GM12878 (cell line): ENCODE data around the gene ARPC5L. TPM values are rescaled to one million over a fixed set of nuclear protein-coding genes. Genes with fewer than 3 reads are reported as not detected.

Experiments used
- ATAC-seq: fragments of 200-7000 bp; cut with Tn5 transposase; 3 replicates; pipeline ENCODE4 v1.9.1; 2020; ENCODE audit warnings: mild to moderate bottlenecking, moderate library complexity
- BruUV-seq: library from RNA; stranded (reverse); fragments of 400-500 nt; replicated peaks from 2 replicates; lab custom pipeline; 2021; lab: Mats Ljungman, UMichigan
- CTCF ChIA-PET: fragments of 300-600 bp; sonication (Branson Sonifier 250); formaldehyde crosslinking; extraction: SDS; loops from one replicate; lab custom pipeline; 2021; ENCODE audit warnings: inconsistent platforms; lab: Yijun Ruan, JAX
- POLR2A ChIA-PET: fragments of 350-600 bp; formaldehyde crosslinking; extraction: SDS; loops from one replicate; lab custom pipeline; 2021; ENCODE audit warnings: inconsistent platforms; lab: Charles Lee
- RAD21 ChIA-PET: fragments of 300-600 bp; sonication (Branson Sonifier 250); formaldehyde crosslinking; loops from one replicate; lab custom pipeline; 2023; ENCODE audit warnings: antibody characterized with exemption; ENCODE audit not compliant: unreplicated experiment; lab: Charles Lee
- SMC1A ChIA-PET: fragments of 300-600 bp; sonication (Branson Sonifier 250); formaldehyde crosslinking; loops from one replicate; lab custom pipeline; 2023; ENCODE audit not compliant: unreplicated experiment, uncharacterized antibody; lab: Charles Lee
- DNase-seq: peaks from one replicate; pipeline ENCODE4 v3.0.0-alpha.2; 2011; ENCODE audit warnings: low read depth, low spot score
- FAIRE-seq: peaks from 3 replicates; lab custom pipeline; 2011; peaks lifted over from hg19 to GRCh38; lab: Jason Lieb, UNC
- H2AFZ ChIP-seq: 2 replicates; pipeline ENCODE4 v1.6.0; 2011; ENCODE audit warnings: low read depth, low read length, control low read depth; ENCODE audit not compliant: control insufficient read depth
- H3K27ac ChIP-seq: 2 replicates; pipeline ENCODE4 v1.5.1; 2011; ENCODE audit warnings: control low read depth; ENCODE audit not compliant: control insufficient read depth, insufficient read depth
- H3K27me3 ChIP-seq, 2 experiments: replicated peaks in 1 of 2; 2 replicates each; pipeline versions ENCODE4 v1.6.0 to v1.6.1; 2011; ENCODE audit warnings: low read length in 1 of 2; ENCODE audit not compliant: control insufficient read depth in 2 of 2, insufficient read depth in 2 of 2
- H3K36me3 ChIP-seq, 2 experiments: 2 replicates each; pipeline ENCODE4 v1.5.1; 2011; ENCODE audit warnings: low read length in 1 of 2; ENCODE audit not compliant: control insufficient read depth in 2 of 2, insufficient read depth in 2 of 2
- H3K4me1 ChIP-seq: 2 replicates; pipeline ENCODE4 v1.6.1; 2011; ENCODE audit warnings: mild to moderate bottlenecking, low read length, moderate library complexity, mixed read lengths; ENCODE audit not compliant: control insufficient read depth, insufficient read depth
- H3K4me2 ChIP-seq: 2 replicates; pipeline ENCODE4 v1.6.0; 2011; ENCODE audit warnings: control low read depth; ENCODE audit not compliant: control insufficient read depth, insufficient read depth
- H3K4me3 ChIP-seq: fragments of 200-600 bp; sonication (generic); 2 replicates; pipeline ENCODE4 v1.5.1; 2016
- H3K79me2 ChIP-seq: 2 replicates; pipeline ENCODE4 v1.6.0; 2011; ENCODE audit warnings: low read length; ENCODE audit not compliant: control insufficient read depth, insufficient read depth
- H3K9ac ChIP-seq: 2 replicates; pipeline ENCODE4 v1.8.0; 2011; ENCODE audit warnings: low read length, control low read depth, mixed read lengths; ENCODE audit not compliant: control insufficient read depth, insufficient read depth
- H3K9me3 ChIP-seq: replicated peaks from 3 replicates; pipeline ENCODE4 v1.5.1; 2011; ENCODE audit warnings: mild to moderate bottlenecking, low read length; ENCODE audit not compliant: control insufficient read depth, insufficient read depth
- H4K20me1 ChIP-seq: 2 replicates; pipeline ENCODE4 v1.6.0; 2011; ENCODE audit not compliant: control insufficient read depth, insufficient read depth
- CEBPB ChIP-seq, 2 experiments: fragments of 150-350 bp in 1 of 2; IDR thresholded peaks; 2 replicates each; pipeline ENCODE4 v1.6.1; 2012 to 2014; ENCODE audit warnings: low read depth in 2 of 2, low read length in 2 of 2, borderline replicate concordance in 1 of 2, inconsistent platforms in 1 of 2
- EGR1 ChIP-seq, 2 experiments: IDR thresholded peaks; 1 replicate in 1 of 2; 2 replicates in 1 of 2; pipeline ENCODE4 v1.6.1; 2011 to 2012; ENCODE audit warnings: low read depth in 2 of 2, low read length in 2 of 2, borderline replicate concordance in 1 of 2, mild to moderate bottlenecking in 1 of 2, moderate library complexity in 1 of 2
- HDGF ChIP-seq: fragments of 450-650 bp; IDR thresholded peaks from 2 replicates; pipeline ENCODE4 v1.6.1; 2016; ENCODE audit warnings: antibody characterized with exemption
- JUND ChIP-seq: IDR thresholded peaks from 2 replicates; pipeline ENCODE4 v1.6.1; 2012; ENCODE audit warnings: low read depth, mild to moderate bottlenecking, low read length, improper control_type of control experiment, moderate library complexity
- KAT2A ChIP-seq: conservative IDR thresholded peaks from 2 replicates; pipeline ENCODE4 v1.6.1; 2011; ENCODE audit warnings: low read depth, low read length; ENCODE audit not compliant: control insufficient read depth
- NFIC ChIP-seq: IDR thresholded peaks from 2 replicates; pipeline ENCODE4 v1.6.1; 2012; ENCODE audit warnings: low read depth, mild to moderate bottlenecking, inconsistent platforms, low read length, moderate library complexity
- NFYA ChIP-seq: IDR thresholded peaks from 2 replicates; pipeline ENCODE4 v1.6.1; 2011; ENCODE audit warnings: low read depth, mild to moderate bottlenecking, low read length, improper control_type of control experiment, borderline replicate concordance
- SIX5 ChIP-seq: IDR thresholded peaks from 2 replicates; pipeline ENCODE4 v1.6.1; 2011; ENCODE audit warnings: mild to moderate bottlenecking, low read depth, low read length, moderate library complexity; ENCODE audit not compliant: severe bottlenecking
- TBL1XR1 ChIP-seq: IDR thresholded peaks from 2 replicates; pipeline ENCODE4 v1.6.1; 2012; ENCODE audit warnings: low read depth, low read length, improper control_type of control experiment
- ZNF217 ChIP-seq: fragments of 450-650 bp; IDR thresholded peaks from 2 replicates; pipeline ENCODE4 v1.6.1; 2017; ENCODE audit warnings: antibody characterized with exemption, mild to moderate bottlenecking
- ZNF274 ChIP-seq: IDR thresholded peaks from one replicate; pipeline ENCODE4 v1.8.0; 2011; ENCODE audit not compliant: insufficient read length, insufficient read depth
- ZNF384 ChIP-seq: IDR thresholded peaks from 2 replicates; pipeline ENCODE4 v1.6.1; 2012; ENCODE audit warnings: low read depth, mild to moderate bottlenecking, low read length, improper control_type of control experiment, borderline replicate concordance
- ZNF622 ChIP-seq: fragments of 450-650 bp; IDR thresholded peaks from 2 replicates; pipeline ENCODE4 v1.6.1; 2017; ENCODE audit warnings: mild to moderate bottlenecking, inconsistent platforms
- WGBS: methylation state at CpG from one replicate; pipeline ENCODE4 v1.1.6; 2016; ENCODE audit warnings: low lambda C conversion rate; ENCODE audit not compliant: insufficient replicate concordance, insufficient coverage; ENCODE audit errors: missing lambda C conversion rate; 5-methylcytosine and 5-hydroxymethylcytosine counted together
- in situ Hi-C: fragments of 300-500 bp; cut with MboI; formaldehyde crosslinking; loops from 9 replicates; pipeline ENCODE4 v1.14.3; 2018; ENCODE audit warnings: mixed read lengths
- intact Hi-C: fragments of 100-400 bp; cut with micrococcal nuclease; formaldehyde crosslinking; loops from one replicate; pipeline ENCODE4 v1.14.2; 2022; ENCODE audit not compliant: unreplicated experiment
- polyA plus RNA-seq, 11 experiments: library from polyadenylated mRNA; depleted of rRNA in 4 of 11; unstranded in 6 of 11; stranded (reverse) in 5 of 11; fragments of >200 nt; fragmentation: Nextera tagmentation in 4 of 11; fragmentation: Illumina TruSeq in 1 of 11; extraction: Ambion mirVana in 4 of 11; extraction: Trizol in 1 of 11; gene quantifications; 1 replicate in 1 of 11; 2 replicates in 10 of 11; pipeline versions ENCODE4 v1.2.1 to v1.2.3, GENCODE V29; 2011 to 2016; ENCODE audit warnings: inconsistent platforms in 2 of 11, missing spikeins in 2 of 11, low read depth in 1 of 11
- total RNA-seq, 4 experiments: library from RNA; depleted of rRNA in 3 of 4; stranded (reverse); fragments of >200 nt in 3 of 4; fragmentation: Illumina TruSeq in 1 of 4; extraction: Trizol in 1 of 4; gene quantifications; 2 replicates each; pipeline versions ENCODE4 v1.2.1 to v1.2.3, GENCODE V29; 2013 to 2021
- TF ChIP-seq, protein P1 (sequence below), 3 experiments: IDR thresholded peaks in 2 of 3; conservative IDR thresholded peaks in 1 of 3; 2 replicates each; pipeline ENCODE4 v1.5.1; 2011; ENCODE audit warnings: low read depth in 3 of 3, low read length in 3 of 3, mild to moderate bottlenecking in 3 of 3, control low read depth in 2 of 3, moderate library complexity in 2 of 3, inconsistent platforms in 1 of 3, mixed read lengths in 1 of 3; ENCODE audit not compliant: control insufficient read depth in 2 of 3, insufficient read depth in 1 of 3; ENCODE audit errors: extremely low read depth in 1 of 3
- TF ChIP-seq, protein P2 (sequence below): fragments of 450-650 bp; formaldehyde crosslinking; IDR thresholded peaks from 2 replicates; pipeline ENCODE4 v1.4.0; 2020; ENCODE audit warnings: mild to moderate bottlenecking, moderate library complexity

The ARPC5L gene
- total and polyA plus RNA-seq, 10 of the 15 experiments (the other 5 are each of a cell fraction or from before 2014, with no cell fraction given): 42.3 to 207 (median 104) TPM

DNA sequence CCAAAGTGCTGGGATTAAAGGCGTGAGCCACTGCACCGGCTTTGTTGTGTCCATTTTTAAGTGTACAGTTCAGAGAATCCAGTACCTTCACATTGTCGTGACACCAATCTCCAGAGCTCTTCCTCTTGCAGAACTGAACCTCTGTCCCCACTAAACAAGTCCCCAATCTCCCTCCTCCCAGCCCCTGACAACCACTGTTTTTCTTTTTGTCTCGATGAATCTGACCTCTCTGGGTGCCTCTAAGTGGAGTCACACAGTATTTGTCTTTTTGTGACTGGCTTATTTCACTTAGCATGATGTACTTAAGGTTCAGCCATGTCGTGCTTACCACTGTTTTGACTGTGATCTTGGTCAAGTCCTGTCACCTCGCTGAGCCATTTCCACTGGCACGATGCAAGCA, 7.1 kb upstream of the ARPC5L start:
- H3K27ac ChIP-seq: no peak overlapping the region
- H3K4me2 ChIP-seq: no peak overlapping the region
- no peak for DNase-seq
- ChIA-PET SMC1A (interaction anchor here (0.6 to 12.1 kb wide), 5 partner anchors 39 to 617 kb away, joined by 3 to 233 read pairs (median 8); partner anchors contain the start of genes NR6A1 and OLFML2A), POLR2A (interaction anchor here (0.6 to 1.4 kb wide), 4 partner anchors 31 to 84 kb away, joined by 3 to 4 read pairs (median 4); partner anchors contain the start of gene NR6A1), RAD21 (interaction anchor here (1.0 to 9.5 kb wide), 5 partner anchors 16 to 82 kb away, joined by 3 to 180 read pairs (median 6); partner anchors contain the start of genes NR6A1 and OLFML2A), CTCF (interaction anchor here (0.9 to 26.5 kb wide), 8 partner anchors 13 to 517 kb away, joined by 3 to 575 read pairs (median 36); partner anchors contain the start of genes NR6A1 and OLFML2A)
- peaks cover 23 to 27% of the 10 kb centered on the region in 2 experiments; a peak in 3 of 4 replicates for H3K36me3 ChIP-seq
- no peak overlapping the region for H2AFZ ChIP-seq
- no peak overlapping the region for H3K9ac ChIP-seq
- BruUV-seq: no TSS peak
- H3K4me1 ChIP-seq: peaks cover 11% of the 10 kb centered on the region
- intact Hi-C loops (loop anchor here (1.0 to 5.0 kb wide), 2 partner anchors 39 to 238 kb away; no protein-coding TSS in a partner anchor), in situ Hi-C loops (loop anchor here (5.0 to 25.0 kb wide), 3 partner anchors 83 to 1943 kb away; partner anchors contain the start of genes NR6A1, RC3H2 and ZBTB6)
- no peak for FAIRE-seq
- ATAC-seq: no peak
- no peak for TF ChIP-seq CEBPB (IDR thresholded peaks at IDR 0.05; ENCODE audit: borderline replicate concordance in 1 of 2, low read depth in 2 of 2, low read length in 2 of 2)
- TF ChIP-seq, protein P1, sequence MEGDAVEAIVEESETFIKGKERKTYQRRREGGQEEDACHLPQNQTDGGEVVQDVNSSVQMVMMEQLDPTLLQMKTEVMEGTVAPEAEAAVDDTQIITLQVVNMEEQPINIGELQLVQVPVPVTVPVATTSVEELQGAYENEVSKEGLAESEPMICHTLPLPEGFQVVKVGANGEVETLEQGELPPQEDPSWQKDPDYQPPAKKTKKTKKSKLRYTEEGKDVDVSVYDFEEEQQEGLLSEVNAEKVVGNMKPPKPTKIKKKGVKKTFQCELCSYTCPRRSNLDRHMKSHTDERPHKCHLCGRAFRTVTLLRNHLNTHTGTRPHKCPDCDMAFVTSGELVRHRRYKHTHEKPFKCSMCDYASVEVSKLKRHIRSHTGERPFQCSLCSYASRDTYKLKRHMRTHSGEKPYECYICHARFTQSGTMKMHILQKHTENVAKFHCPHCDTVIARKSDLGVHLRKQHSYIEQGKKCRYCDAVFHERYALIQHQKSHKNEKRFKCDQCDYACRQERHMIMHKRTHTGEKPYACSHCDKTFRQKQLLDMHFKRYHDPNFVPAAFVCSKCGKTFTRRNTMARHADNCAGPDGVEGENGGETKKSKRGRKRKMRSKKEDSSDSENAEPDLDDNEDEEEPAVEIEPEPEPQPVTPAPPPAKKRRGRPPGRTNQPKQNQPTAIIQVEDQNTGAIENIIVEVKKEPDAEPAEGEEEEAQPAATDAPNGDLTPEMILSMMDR (IDR thresholded peaks at IDR 0.05 in 2 of 3, conservative IDR thresholded peaks at IDR 0.05 in 1 of 3; ENCODE audit: control insufficient read depth in 2 of 3, extremely low read depth in 1 of 3, insufficient read depth in 1 of 3, low read depth in 3 of 3, low read length in 3 of 3): no peak
- no peak for TF ChIP-seq ZNF384
- TF ChIP-seq, protein P2, sequence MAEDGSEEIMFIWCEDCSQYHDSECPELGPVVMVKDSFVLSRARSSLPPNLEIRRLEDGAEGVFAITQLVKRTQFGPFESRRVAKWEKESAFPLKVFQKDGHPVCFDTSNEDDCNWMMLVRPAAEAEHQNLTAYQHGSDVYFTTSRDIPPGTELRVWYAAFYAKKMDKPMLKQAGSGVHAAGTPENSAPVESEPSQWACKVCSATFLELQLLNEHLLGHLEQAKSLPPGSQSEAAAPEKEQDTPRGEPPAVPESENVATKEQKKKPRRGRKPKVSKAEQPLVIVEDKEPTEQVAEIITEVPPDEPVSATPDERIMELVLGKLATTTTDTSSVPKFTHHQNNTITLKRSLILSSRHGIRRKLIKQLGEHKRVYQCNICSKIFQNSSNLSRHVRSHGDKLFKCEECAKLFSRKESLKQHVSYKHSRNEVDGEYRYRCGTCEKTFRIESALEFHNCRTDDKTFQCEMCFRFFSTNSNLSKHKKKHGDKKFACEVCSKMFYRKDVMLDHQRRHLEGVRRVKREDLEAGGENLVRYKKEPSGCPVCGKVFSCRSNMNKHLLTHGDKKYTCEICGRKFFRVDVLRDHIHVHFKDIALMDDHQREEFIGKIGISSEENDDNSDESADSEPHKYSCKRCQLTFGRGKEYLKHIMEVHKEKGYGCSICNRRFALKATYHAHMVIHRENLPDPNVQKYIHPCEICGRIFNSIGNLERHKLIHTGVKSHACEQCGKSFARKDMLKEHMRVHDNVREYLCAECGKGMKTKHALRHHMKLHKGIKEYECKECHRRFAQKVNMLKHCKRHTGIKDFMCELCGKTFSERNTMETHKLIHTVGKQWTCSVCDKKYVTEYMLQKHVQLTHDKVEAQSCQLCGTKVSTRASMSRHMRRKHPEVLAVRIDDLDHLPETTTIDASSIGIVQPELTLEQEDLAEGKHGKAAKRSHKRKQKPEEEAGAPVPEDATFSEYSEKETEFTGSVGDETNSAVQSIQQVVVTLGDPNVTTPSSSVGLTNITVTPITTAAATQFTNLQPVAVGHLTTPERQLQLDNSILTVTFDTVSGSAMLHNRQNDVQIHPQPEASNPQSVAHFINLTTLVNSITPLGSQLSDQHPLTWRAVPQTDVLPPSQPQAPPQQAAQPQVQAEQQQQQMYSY (CRISPR knock-in tag): no peak
- no peak for TF ChIP-seq NFIC
- no peak for TF ChIP-seq KAT2A
- TF ChIP-seq ZNF274: no peak
- no peak for TF ChIP-seq NFYA
- TF ChIP-seq SIX5: no peak
- TF ChIP-seq ZNF217: no peak
- no peak for TF ChIP-seq HDGF
- TF ChIP-seq TBL1XR1: no peak
- TF ChIP-seq ZNF622: no peak
- no peak for TF ChIP-seq EGR1 (IDR thresholded peaks at IDR 0.05; ENCODE audit: borderline replicate concordance in 1 of 2, low read depth in 2 of 2, low read length in 2 of 2)
- no peak for TF ChIP-seq JUND
- H4K20me1 ChIP-seq: peaks cover 10% of the 10 kb centered on the region
- H3K4me3 ChIP-seq: no peak overlapping the region
- no peaks in the 10 kb centered on the region for H3K9me3 ChIP-seq
- no peaks in the 10 kb centered on the region for H3K27me3 ChIP-seq
- peaks cover 20% of the 10 kb centered on the region for H3K79me2 ChIP-seq
- WGBS: 72% methylated on average over 7 of the region's 7 CpGs
